NCI-H524 (cell line): ENCODE data around the gene TOR3A.
A peak's percentile ranks its signal among the peaks of the same experiment; 100 is the strongest.

Experiments
- DNase-seq, 2 experiments: peaks; one replicate each; lab custom pipeline; 2025; lab: John Stamatoyannopoulos, UW

TOR3A gene

GRCh38 chr1:179077396-179077795 lies 4.5 kb upstream of the TOR3A start:
- no peak for DNase-seq

GRCh38 chr1:179079113-179079761 lies 2.6 kb upstream of the TOR3A start:
- DNase-seq = peak; percentile 11 to 68

- no peak for DNase-seq
These were observed 794 bp upstream of the TOR3A start for GRCh38 chr1:179080866-179081686.

GRCh38 chr1:179082333-179082998 lies 596 bp downstream of the TOR3A start:
- peak in 1 of 2 experiments; percentile 45 for DNase-seq

GRCh38 chr1:179082999-179083335 lies 1.1 kb downstream of the TOR3A start:
- no peak for DNase-seq

- DNase-seq = no peak
These were observed 1.7 kb downstream of the TOR3A start for GRCh38 chr1:179083533-179083932.

- no peak for DNase-seq
These were observed 5.8 kb downstream of the TOR3A start for GRCh38 chr1:179087665-179088064.

GRCh38 chr1:179089827-179090482 lies 8.1 kb downstream of the TOR3A start:
- no peak for DNase-seq

GRCh38 chr1:179090522-179090921 lies 8.7 kb downstream of the TOR3A start:
- DNase-seq = no peak

GRCh38 chr1:179090923-179091322 lies 9.1 kb downstream of the TOR3A start:
- no peak for DNase-seq

- peak in 1 of 2 experiments; percentile 33 for DNase-seq
These were observed 9.9 kb downstream of the TOR3A start for GRCh38 chr1:179091691-179092165.

- DNase-seq = no peak
These were observed 11.1 kb downstream of the TOR3A start for GRCh38 chr1:179092896-179093461.

- no peak for DNase-seq
These were observed 12.9 kb downstream of the TOR3A start for GRCh38 chr1:179094818-179095217.

GRCh38 chr1:179095377-179095776 lies 13.5 kb downstream of the TOR3A start:
- DNase-seq = peak; percentile 62 to 86

GRCh38 chr1:179095924-179096323 lies 14.1 kb downstream of the TOR3A start:
- peak in 1 of 2 experiments; percentile 8 for DNase-seq

GRCh38 chr1:179099891-179100290 lies 18.0 kb downstream of the TOR3A start:
- no peak for DNase-seq

GRCh38 chr1:179101566-179101965 lies 19.7 kb downstream of the TOR3A start:
- DNase-seq = no peak

GRCh38 chr1:179103999-179104398 lies 22.1 kb downstream of the TOR3A start:
- DNase-seq = no peak

- DNase-seq = no peak
These were observed 22.9 kb downstream of the TOR3A start for GRCh38 chr1:179104611-179105250.

GRCh38 chr1:179105393-179105792 lies 23.5 kb downstream of the TOR3A start:
- peak; percentile 34 to 69 for DNase-seq
